HCT116 (cell line): ENCODE measurements around the gene ARHGEF19. TPM values are rescaled to one million over a fixed set of nuclear protein-coding genes. Genes with fewer than 3 reads are reported as not detected.
A peak's percentile ranks its signal among the peaks of the same experiment; 100 is the strongest.

Experiments used
- ATAC-seq: fragments of 200-7000 bp; cut with Tn5 transposase; 2 replicates; pipeline ENCODE4 v1.9.1; 2020; ENCODE audit warnings: mild to moderate bottlenecking, moderate library complexity
- BruUV-seq: library from RNA; stranded (reverse); fragments of 400-500 nt; replicated peaks from 2 replicates; lab custom pipeline; 2021; lab: Mats Ljungman, UMichigan
- CTCF ChIA-PET: fragments of 300-600 bp; sonication (Branson Sonifier 250); formaldehyde crosslinking; loops from one replicate; lab custom pipeline; 2021; ENCODE audit warnings: antibody characterized with exemption; lab: Charles Lee
- POLR2A ChIA-PET: fragments of 300-600, 350-600 bp; sonication (Branson Sonifier 250); formaldehyde crosslinking; loops from one replicate; lab custom pipeline; 2021; ENCODE audit warnings: antibody characterized with exemption; lab: Charles Lee
- RAD21 ChIA-PET, 2 experiments: fragments of 300-600 bp; sonication (Branson Sonifier 250); formaldehyde crosslinking; loops; one replicate each; lab custom pipeline; 2023; ENCODE audit warnings: low total read pairs in 2 of 2; ENCODE audit not compliant: uncharacterized antibody in 2 of 2, unreplicated experiment in 2 of 2, low non-redundant PET in 1 of 2; lab: Charles Lee
- DNase-seq: peaks from one replicate; pipeline ENCODE4 v3.0.0-alpha.2; 2010; ENCODE audit warnings: low read depth, low spot score
- H2AFZ ChIP-seq: fragments of 200-600 bp; shearing (Covaris generic), sonication (generic); 2 replicates; pipeline ENCODE4 v1.6.1; 2017; ENCODE audit warnings: low read depth, mixed run types, mixed read lengths, antibody characterized with exemption, low read length; ENCODE audit not compliant: poor library complexity, severe bottlenecking
- H3K27ac ChIP-seq: 2 replicates; pipeline ENCODE4 v1.5.1; 2012; ENCODE audit warnings: low read depth, low read length
- H3K27me3 ChIP-seq: fragments of 200-600 bp; sonication (generic); 2 replicates; pipeline ENCODE4 v1.6.1; 2016; ENCODE audit warnings: mixed run types, low read length, mixed read lengths; ENCODE audit not compliant: insufficient read depth
- H3K36me3 ChIP-seq, 2 experiments: fragments of 200-500 bp in 1 of 2; fragments of 200-600 bp in 1 of 2; sonication (Bioruptor generic) in 1 of 2; sonication (generic) in 1 of 2; 2 replicates each; pipeline versions ENCODE4 v1.5.1 to v1.6.1; 2014 to 2016; ENCODE audit warnings: low read length in 2 of 2, inconsistent platforms in 1 of 2, mixed read lengths in 1 of 2, mixed run types in 1 of 2; ENCODE audit not compliant: insufficient read depth in 2 of 2, control insufficient read depth in 1 of 2
- H3K4me1 ChIP-seq, 2 experiments: fragments of 200-600 bp in 1 of 2; sonication (generic) in 1 of 2; 2 replicates each; pipeline versions ENCODE4 v1.5.1 to v1.6.1; 2012 to 2017; ENCODE audit warnings: low read length in 2 of 2, inconsistent platforms in 1 of 2, mild to moderate bottlenecking in 1 of 2, mixed read lengths in 1 of 2, mixed run types in 1 of 2, moderate library complexity in 1 of 2; ENCODE audit not compliant: insufficient read depth in 2 of 2, control insufficient read depth in 1 of 2
- H3K4me2 ChIP-seq: fragments of 200-600 bp; sonication (generic); 2 replicates; pipeline ENCODE4 v1.6.1; 2017; ENCODE audit warnings: mixed run types, low read length, mixed read lengths
- H3K4me3 ChIP-seq, 2 experiments: fragments of 200-600 bp in 1 of 2; sonication (generic) in 1 of 2; replicated peaks in 1 of 2; 2 replicates each; pipeline ENCODE4 v1.5.1; 2011 to 2016; ENCODE audit warnings: low read length in 2 of 2, control low read depth in 1 of 2, low read depth in 1 of 2, mild to moderate bottlenecking in 1 of 2, mixed read lengths in 1 of 2, mixed run types in 1 of 2
- H3K79me2 ChIP-seq: fragments of 200-600 bp; sonication (generic); 2 replicates; pipeline ENCODE4 v1.6.1; 2017; ENCODE audit warnings: mild to moderate bottlenecking, mixed run types, low read length, moderate library complexity, mixed read lengths; ENCODE audit not compliant: insufficient read depth
- H3K9ac ChIP-seq: fragments of 200-600 bp; sonication (generic); 2 replicates; pipeline ENCODE4 v1.6.1; 2016; ENCODE audit warnings: low read length, mixed read lengths
- H3K9me2 ChIP-seq: fragments of 200-600 bp; sonication (generic), shearing (Covaris generic); 2 replicates; pipeline ENCODE4 v1.6.1; 2017; ENCODE audit warnings: mixed run types, mild to moderate bottlenecking, moderate library complexity; ENCODE audit not compliant: insufficient read depth
- H3K9me3 ChIP-seq, 2 experiments: fragments of 200-500 bp in 1 of 2; fragments of 200-600 bp in 1 of 2; sonication (Bioruptor generic) in 1 of 2; sonication (generic) in 1 of 2; 2 replicates each; pipeline ENCODE4 v1.6.1; 2014 to 2017; ENCODE audit warnings: low read length in 2 of 2, mixed read lengths in 2 of 2, inconsistent platforms in 1 of 2, low read depth in 1 of 2, mild to moderate bottlenecking in 1 of 2, mixed run types in 1 of 2, moderate library complexity in 1 of 2; ENCODE audit not compliant: control insufficient read depth in 1 of 2, insufficient read depth in 1 of 2
- H4K20me1 ChIP-seq: fragments of 200-600 bp; sonication (generic), shearing (Covaris generic); 2 replicates; pipeline ENCODE4 v1.6.1; 2017; ENCODE audit warnings: mixed run types, mild to moderate bottlenecking, moderate library complexity; ENCODE audit not compliant: insufficient read depth
- CBX3 ChIP-seq: IDR thresholded peaks from 2 replicates; pipeline ENCODE4 v1.6.1; 2012; ENCODE audit warnings: low read depth
- CEBPB ChIP-seq: IDR thresholded peaks from 2 replicates; pipeline ENCODE4 v1.6.1; 2012; ENCODE audit warnings: low read depth
- EZH2phosphoT487 ChIP-seq: fragments of 200-600 bp; IDR thresholded peaks from 2 replicates; pipeline ENCODE4 v1.6.1; 2018; ENCODE audit warnings: antibody characterized with exemption, borderline replicate concordance
- POLR2AphosphoS5 ChIP-seq: IDR thresholded peaks from 2 replicates; pipeline ENCODE4 v1.6.1; 2011; ENCODE audit warnings: mild to moderate bottlenecking, low read depth, low read length, moderate library complexity
- RAD21 ChIP-seq: IDR thresholded peaks from 2 replicates; pipeline ENCODE4 v1.6.1; 2012; ENCODE audit warnings: low read depth, mild to moderate bottlenecking
- SP1 ChIP-seq: IDR thresholded peaks from 2 replicates; pipeline ENCODE4 v1.6.1; 2012; ENCODE audit warnings: low read depth
- SRF ChIP-seq: IDR thresholded peaks from 2 replicates; pipeline ENCODE4 v1.6.1; 2012; ENCODE audit warnings: low read depth
- TCF7L2 ChIP-seq: IDR thresholded peaks from 2 replicates; pipeline ENCODE4 v1.7.0; 2011; ENCODE audit warnings: borderline replicate concordance, inconsistent platforms; ENCODE audit not compliant: insufficient read depth, insufficient read length; ENCODE audit errors: extremely low read depth
- intact Hi-C: fragments of 100-400 bp; cut with micrococcal nuclease; formaldehyde crosslinking; loops from 2 replicates; pipeline ENCODE4 v1.10.0; 2022
- total RNA-seq: library from RNA; stranded (reverse); gene quantifications from one replicate; pipeline ENCODE4 v1.2.1, GENCODE V29; 2021; ENCODE audit not compliant: unreplicated experiment

The ARHGEF19 gene
- total RNA-seq, 1 experiment from 2014 or later = 59.7 TPM

GRCh38 chr1:16249596-16250241 is 37.3 kb upstream of the ARHGEF19 start:
- Histone ChIP-seq H3K4me3 (no peak overlapping the region), H3K27me3 (no peaks in the 10 kb centered on the region), H3K9me3 (no peaks in the 10 kb centered on the region), H3K4me1 (peaks cover 0 to 22% of the 10 kb centered on the region in 2 experiments; a peak in 2 of 4 replicates), H3K79me2 (no peaks in the 10 kb centered on the region), H3K9me2 (no peaks in the 10 kb centered on the region), H4K20me1 (no peaks in the 10 kb centered on the region), H3K27ac (no peak overlapping the region), H3K36me3 (peaks cover 4 to 30% of the 10 kb centered on the region in 2 experiments; a peak in 2 of 4 replicates), H2AFZ (no peak overlapping the region), H3K4me2 (no peak overlapping the region), H3K9ac (no peak overlapping the region)
- ChIA-PET CTCF (interaction anchor here (2.4 kb wide), 1 partner anchor 171 kb away, joined by 10 read pairs; no protein-coding TSS in a partner anchor), POLR2A (interaction anchor here (1.5 kb wide), 1 partner anchor 38 kb away, joined by 3 read pairs; the partner anchor contains the start of gene ARHGEF19), RAD21 (interaction anchor here in 1 of 2 experiments (0.6 kb wide), 2 partner anchors 114 to 231 kb away, joined by 3 read pairs; no protein-coding TSS in a partner anchor)
- no peak for TF ChIP-seq RAD21
- 0 out of 2 replicates have a peak, but pooled peaks have one; percentile 36 for TF ChIP-seq SRF
- BruUV-seq = no TSS peak
- DNase-seq (no peak), ATAC-seq (no peak)
- intact Hi-C loops = no loop called here

GRCh38 chr1:16248603-16249516 is 36.4 kb upstream of the ARHGEF19 start:
- ChIA-PET RAD21 (interaction anchor here in 1 of 2 experiments (0.6 kb wide), 1 partner anchor 115 kb away, joined by 3 read pairs; no protein-coding TSS in a partner anchor), CTCF (interaction anchor here (1.0 to 2.4 kb wide), 5 partner anchors 9 to 170 kb away, joined by 3 to 10 read pairs (median 4); partner anchors contain the start of gene CPLANE2), POLR2A (interaction anchor here (1.5 kb wide), 2 partner anchors 12 to 37 kb away, joined by 3 to 4 read pairs; partner anchors contain the start of genes ARHGEF19 and CPLANE2)
- H3K27me3 ChIP-seq = no peaks in the 10 kb centered on the region
- BruUV-seq = no TSS peak
- intact Hi-C loops = no loop called here
- peaks cover 5 to 22% of the 10 kb centered on the region in 2 experiments for H3K4me1 ChIP-seq
- H2AFZ ChIP-seq = no peak overlapping the region
- no peak for ATAC-seq
- no peaks in the 10 kb centered on the region for H3K9me3 ChIP-seq
- no peak overlapping the region for H3K4me3 ChIP-seq
- H3K4me2 ChIP-seq = no peak overlapping the region
- H3K9me2 ChIP-seq = no peaks in the 10 kb centered on the region
- H3K36me3 ChIP-seq = peaks cover 4 to 30% of the 10 kb centered on the region in 2 experiments; a peak in 1 of 4 replicates
- TF ChIP-seq TCF7L2 (peak; percentile 19), CBX3 (peak; percentile 27; the same call in 1 of the 2 replicates), POLR2AphosphoS5 (peak; percentile 38; the same call in 1 of the 2 replicates), EZH2phosphoT487 (no peak), CEBPB (peak; percentile 62; the same call in 1 of the 2 replicates), SP1 (peak; percentile 13; the same call in 1 of the 2 replicates)
- TF ChIP-seq, all 23 proteins: peak for 5
- Histone ChIP-seq H3K9ac (no peak overlapping the region), H4K20me1 (no peaks in the 10 kb centered on the region), H3K79me2 (no peaks in the 10 kb centered on the region), H3K27ac (peak overlapping the region; percentile 16; the same call in 1 of the 2 replicates)
- DNase-seq = peak; percentile 13
